Nephron (organoid): ENCODE measurements around the gene AHCYL2.
A peak's percentile ranks its signal among the peaks of the same experiment; 100 is the strongest.

Experiments
- H3K27ac Mint-ChIP-seq, 3 experiments: 2 replicates each; pipeline ENCODE4 v1.8.0; 2020; ENCODE audit warnings: mixed read lengths in 3 of 3, mild to moderate bottlenecking in 2 of 3, moderate library complexity in 1 of 3
- H3K27me3 Mint-ChIP-seq: 2 replicates; pipeline ENCODE4 v1.8.0; 2021; ENCODE audit warnings: low read depth, mild to moderate bottlenecking, moderate library complexity, mixed read lengths
- H3K36me3 Mint-ChIP-seq: 2 replicates; pipeline ENCODE4 v1.8.0; 2020; ENCODE audit warnings: low read depth, mixed read lengths
- H3K4me1 Mint-ChIP-seq: 2 replicates; pipeline ENCODE4 v1.8.0; 2020; ENCODE audit warnings: mixed read lengths
- H3K4me3 Mint-ChIP-seq, 3 experiments: 2 replicates each; pipeline ENCODE4 v1.8.0; 2020; ENCODE audit warnings: mild to moderate bottlenecking in 3 of 3, mixed read lengths in 3 of 3, moderate library complexity in 2 of 3
- H3K9me3 Mint-ChIP-seq: 2 replicates; pipeline ENCODE4 v1.8.0; 2020; ENCODE audit warnings: mixed read lengths
- CTCF ChIP-seq, 3 experiments: fragments of 200-600 bp; sonication (generic); IDR thresholded peaks; one replicate each; pipeline ENCODE4 v1.5.0; 2021; ENCODE audit warnings: antibody characterized with exemption in 3 of 3; ENCODE audit not compliant: unreplicated experiment in 3 of 3

AHCYL2 gene

GRCh38 chr7:129315960-129316359 lies 91.1 kb downstream of the AHCYL2 start:
- Mint-ChIP-seq H3K27me3 (no peaks in the 10 kb centered on the region), H3K4me3 (peak overlapping the region in 1 of 3 experiments; percentile 20), H3K27ac (peak overlapping the region; percentile 73 to 94 (median 78)), H3K36me3 (no peaks in the 10 kb centered on the region), H3K9me3 (no peaks in the 10 kb centered on the region), H3K4me1 (peaks cover 38% of the 10 kb centered on the region)
- no peak for TF ChIP-seq CTCF (IDR thresholded peaks at IDR 0.05; ENCODE audit: unreplicated experiment in 3 of 3)

GRCh38 chr7:129317450-129317849 lies 92.6 kb downstream of the AHCYL2 start:
- Mint-ChIP-seq H3K27ac (no peak overlapping the region), H3K4me3 (no peak overlapping the region), H3K27me3 (no peaks in the 10 kb centered on the region), H3K4me1 (peaks cover 38% of the 10 kb centered on the region), H3K9me3 (peaks cover 3% of the 10 kb centered on the region), H3K36me3 (peaks cover 9% of the 10 kb centered on the region)
- no peak for TF ChIP-seq CTCF (IDR thresholded peaks at IDR 0.05; ENCODE audit: unreplicated experiment in 3 of 3)

GRCh38 chr7:129327076-129327475 lies 102.2 kb downstream of the AHCYL2 start:
- Mint-ChIP-seq H3K27ac (no peak overlapping the region), H3K4me1 (no peaks in the 10 kb centered on the region), H3K27me3 (no peaks in the 10 kb centered on the region), H3K36me3 (peaks cover 29% of the 10 kb centered on the region), H3K9me3 (peaks cover 15% of the 10 kb centered on the region), H3K4me3 (no peak overlapping the region)
- no peak for TF ChIP-seq CTCF (IDR thresholded peaks at IDR 0.05; ENCODE audit: unreplicated experiment in 3 of 3)

- Mint-ChIP-seq H3K4me1 (peaks cover 6% of the 10 kb centered on the region), H3K9me3 (no peaks in the 10 kb centered on the region), H3K4me3 (no peak overlapping the region), H3K36me3 (no peaks in the 10 kb centered on the region), H3K27me3 (no peaks in the 10 kb centered on the region), H3K27ac (no peak overlapping the region)
- TF ChIP-seq CTCF (IDR thresholded peaks at IDR 0.05; ENCODE audit: unreplicated experiment in 3 of 3) = no peak
Measured at GRCh38 chr7:129332254-129333035, 107.6 kb downstream of the AHCYL2 start.

- no peak for TF ChIP-seq CTCF (IDR thresholded peaks at IDR 0.05; ENCODE audit: unreplicated experiment in 3 of 3)
- H3K27me3 Mint-ChIP-seq = no peaks in the 10 kb centered on the region
- no peaks in the 10 kb centered on the region for H3K36me3 Mint-ChIP-seq
- no peak overlapping the region for H3K4me3 Mint-ChIP-seq
- H3K9me3 Mint-ChIP-seq = no peaks in the 10 kb centered on the region
- peaks cover 6% of the 10 kb centered on the region for H3K4me1 Mint-ChIP-seq
- no peak overlapping the region for H3K27ac Mint-ChIP-seq
Measured at GRCh38 chr7:129334473-129334872, 109.6 kb downstream of the AHCYL2 start.

DNA sequence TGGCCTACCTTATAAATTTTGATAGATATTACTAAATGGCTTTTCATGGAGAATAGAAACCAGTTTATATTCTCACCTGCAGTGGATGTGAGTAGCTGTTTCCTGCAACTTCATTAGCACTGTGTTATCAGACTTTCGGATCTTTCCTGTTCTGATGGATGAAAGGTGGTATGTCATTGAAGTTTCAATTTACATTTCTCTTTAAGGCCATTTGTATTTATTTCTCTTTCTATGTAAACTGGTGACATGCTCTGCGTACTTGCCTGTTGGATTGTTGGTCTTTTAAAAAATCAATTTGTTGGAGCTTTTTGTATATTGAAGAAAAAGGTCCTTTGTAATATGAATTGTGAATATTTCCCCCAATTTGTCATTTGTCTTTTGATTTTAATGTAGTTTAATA lies 113.6 kb downstream of the AHCYL2 start:
- no peaks in the 10 kb centered on the region for H3K36me3 Mint-ChIP-seq
- no peak overlapping the region for H3K4me3 Mint-ChIP-seq
- no peak for TF ChIP-seq CTCF (IDR thresholded peaks at IDR 0.05; ENCODE audit: unreplicated experiment in 3 of 3)
- H3K9me3 Mint-ChIP-seq = no peaks in the 10 kb centered on the region
- H3K27me3 Mint-ChIP-seq = no peaks in the 10 kb centered on the region
- H3K4me1 Mint-ChIP-seq = peaks cover 5% of the 10 kb centered on the region
- H3K27ac Mint-ChIP-seq = no peak overlapping the region
